Measurements from ENCODE around the gene TMEM131L. TPM values are rescaled to one million over a fixed set of nuclear protein-coding genes. Genes with fewer than 3 reads are reported as not detected.

The TMEM131L gene
- total and polyA plus RNA-seq, 12 donors, result 2.5 to 11.7 (median 4.8) TPM

DNA sequence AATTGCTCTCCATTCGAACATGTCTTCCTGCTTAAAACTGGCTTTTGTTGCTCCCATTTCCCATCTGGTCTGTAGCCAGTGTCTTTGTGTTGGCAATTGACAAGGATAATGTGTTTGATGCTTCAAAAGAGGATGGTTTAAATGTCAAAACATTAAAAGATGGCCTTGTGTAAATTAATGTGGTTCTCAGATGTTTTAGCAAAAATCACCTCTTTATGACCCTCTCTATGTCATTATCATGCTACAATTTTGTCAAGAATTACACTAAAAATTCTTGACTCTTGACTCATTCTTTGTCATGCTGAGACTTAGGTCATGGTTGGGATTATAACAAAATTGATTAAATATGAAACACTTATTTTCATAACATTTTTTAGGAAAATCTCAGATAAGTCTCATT lies 47.4 kb downstream of the TMEM131L start:
- Histone ChIP-seq H3K27ac (no peak overlapping the region), H3K4me3 (no peak overlapping the region), H3K27me3 (no peaks in the 10 kb centered on the region), H3K36me3 (replicated peaks in 1 of 2) (no peaks in the 10 kb centered on the region), H3K9me3 (replicated peaks in 1 of 3) (no peaks in the 10 kb centered on the region), H3K4me1 (replicated peaks in 1 of 2) (peaks cover 4 to 5% of the 10 kb centered on the region in 2 donors)
- no peak for TF ChIP-seq POLR2A (IDR thresholded peaks at IDR 0.05)
- TF ChIP-seq, protein P1, sequence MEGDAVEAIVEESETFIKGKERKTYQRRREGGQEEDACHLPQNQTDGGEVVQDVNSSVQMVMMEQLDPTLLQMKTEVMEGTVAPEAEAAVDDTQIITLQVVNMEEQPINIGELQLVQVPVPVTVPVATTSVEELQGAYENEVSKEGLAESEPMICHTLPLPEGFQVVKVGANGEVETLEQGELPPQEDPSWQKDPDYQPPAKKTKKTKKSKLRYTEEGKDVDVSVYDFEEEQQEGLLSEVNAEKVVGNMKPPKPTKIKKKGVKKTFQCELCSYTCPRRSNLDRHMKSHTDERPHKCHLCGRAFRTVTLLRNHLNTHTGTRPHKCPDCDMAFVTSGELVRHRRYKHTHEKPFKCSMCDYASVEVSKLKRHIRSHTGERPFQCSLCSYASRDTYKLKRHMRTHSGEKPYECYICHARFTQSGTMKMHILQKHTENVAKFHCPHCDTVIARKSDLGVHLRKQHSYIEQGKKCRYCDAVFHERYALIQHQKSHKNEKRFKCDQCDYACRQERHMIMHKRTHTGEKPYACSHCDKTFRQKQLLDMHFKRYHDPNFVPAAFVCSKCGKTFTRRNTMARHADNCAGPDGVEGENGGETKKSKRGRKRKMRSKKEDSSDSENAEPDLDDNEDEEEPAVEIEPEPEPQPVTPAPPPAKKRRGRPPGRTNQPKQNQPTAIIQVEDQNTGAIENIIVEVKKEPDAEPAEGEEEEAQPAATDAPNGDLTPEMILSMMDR (IDR thresholded peaks at IDR 0.05), result no peak
- 24 to 42% (median 31%) methylated on average over 1 of the region's 1 CpG for WGBS, 4 donors
- DNase-seq, result no peak
- intact Hi-C loops (cut with DNase I), result no loop called here

DNA sequence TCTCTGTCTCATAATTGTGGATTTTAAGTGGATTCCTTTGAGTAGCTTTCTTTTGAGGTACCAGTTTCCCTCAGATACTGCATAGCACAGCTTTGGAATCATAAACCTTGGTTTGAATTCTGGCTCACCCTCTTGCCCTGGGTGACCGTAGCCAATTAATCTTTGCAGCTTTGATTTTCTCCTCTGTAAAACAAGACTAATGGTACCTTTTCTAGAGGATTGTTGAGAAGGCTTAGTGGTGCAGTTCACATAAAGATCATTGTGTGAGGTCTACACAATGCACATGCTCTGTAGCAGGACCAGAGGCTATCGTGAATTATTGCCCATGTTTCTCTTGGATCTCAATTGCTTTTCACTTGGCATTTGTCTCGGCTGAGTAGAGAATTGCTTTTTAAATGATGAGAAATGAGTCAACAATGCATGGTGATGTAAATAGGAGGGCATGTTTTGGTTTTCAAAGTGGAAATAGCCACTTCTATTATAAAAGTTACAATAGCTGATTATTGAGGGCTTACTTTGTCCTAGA lies 47.9 kb downstream of the TMEM131L start:
- no peak for TF ChIP-seq POLR2A (IDR thresholded peaks at IDR 0.05)
- TF ChIP-seq, protein P1 (IDR thresholded peaks at IDR 0.05), result no peak
- 44 to 59% (median 55%) methylated on average over 3 of the region's 3 CpGs for WGBS, 4 donors
- no peak for DNase-seq
- H3K36me3 ChIP-seq (replicated peaks in 1 of 2), result no peaks in the 10 kb centered on the region
- peaks cover 4 to 5% of the 10 kb centered on the region in 2 donors for H3K4me1 ChIP-seq (replicated peaks in 1 of 2)
- H3K27me3 ChIP-seq, result no peaks in the 10 kb centered on the region
- no peak overlapping the region for H3K4me3 ChIP-seq
- H3K27ac ChIP-seq, result peak overlapping the region in 1 of 5 donors; percentile 8
- H3K9me3 ChIP-seq (replicated peaks in 1 of 3), result no peaks in the 10 kb centered on the region
- intact Hi-C loops (cut with DNase I), result no loop called here

DNA sequence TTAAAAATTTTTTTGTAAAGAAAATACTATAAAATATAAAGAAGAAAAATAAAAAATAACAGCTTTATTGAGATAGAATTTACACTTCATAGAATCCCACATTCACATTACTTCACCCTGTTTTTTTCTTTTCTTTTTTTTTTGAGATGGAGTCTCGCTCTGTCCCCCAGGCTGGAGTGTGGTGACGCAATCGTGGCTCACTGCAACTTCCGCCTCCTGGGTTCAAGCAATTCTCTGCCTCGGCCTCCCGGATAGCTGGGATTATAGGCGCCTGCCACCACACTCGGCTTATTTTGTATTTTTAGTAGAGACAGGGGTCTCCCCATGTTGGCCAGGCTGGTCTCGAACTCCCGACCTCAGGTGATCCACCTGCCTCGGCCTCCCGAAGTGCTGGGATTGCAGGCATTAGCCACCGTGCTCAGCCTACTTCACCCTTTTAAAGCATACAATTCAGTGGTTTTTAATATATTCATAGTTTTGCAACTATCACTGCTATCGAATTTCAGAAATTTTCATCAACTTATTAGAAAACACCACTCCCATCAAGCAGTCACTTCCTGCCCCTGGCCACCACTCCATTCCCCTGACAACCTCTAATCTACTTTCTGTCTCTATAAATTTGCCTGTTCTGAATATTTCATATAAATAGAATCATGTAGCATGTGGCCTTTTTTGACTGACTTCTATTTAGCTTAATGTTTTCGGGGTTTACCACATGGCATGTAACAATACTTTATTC lies 48.7 kb downstream of the TMEM131L start:
- H3K9me3 ChIP-seq (replicated peaks in 1 of 3), result no peaks in the 10 kb centered on the region
- TF ChIP-seq, protein P1 (IDR thresholded peaks at IDR 0.05), result no peak
- H3K36me3 ChIP-seq (replicated peaks in 1 of 2), result no peaks in the 10 kb centered on the region
- DNase-seq, result no peak
- no peak overlapping the region for H3K27ac ChIP-seq
- H3K4me1 ChIP-seq (replicated peaks in 1 of 2), result peaks cover 4 to 5% of the 10 kb centered on the region in 2 donors
- intact Hi-C loops (cut with DNase I), result no loop called here
- no peaks in the 10 kb centered on the region for H3K27me3 ChIP-seq
- 83 to 94% (median 92%) methylated on average over 15 of the region's 15 CpGs for WGBS, 4 donors
- H3K4me3 ChIP-seq, result no peak overlapping the region

DNA sequence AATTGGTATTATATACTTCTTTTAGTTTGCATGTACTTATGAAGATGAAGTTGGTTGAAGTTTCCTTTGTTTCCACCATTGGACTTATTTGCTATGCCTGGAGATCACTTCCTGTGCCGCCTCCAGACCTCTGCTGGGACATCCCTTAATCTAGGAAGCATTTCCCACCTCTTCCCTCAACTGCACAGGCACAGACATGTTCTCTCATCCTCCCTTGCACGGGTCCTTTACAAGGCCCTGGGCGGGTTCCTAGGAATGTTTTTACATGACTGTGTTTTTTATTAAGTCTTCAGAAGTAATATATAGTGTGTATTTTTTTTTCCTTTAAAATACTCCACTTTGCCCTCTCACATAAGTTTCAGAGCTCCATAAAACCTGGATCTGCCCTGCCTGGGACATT lies 51.0 kb downstream of the TMEM131L start:
- no peak for TF ChIP-seq POLR2A (IDR thresholded peaks at IDR 0.05)
- TF ChIP-seq, protein P1 (IDR thresholded peaks at IDR 0.05), result no peak
- H3K36me3 ChIP-seq (replicated peaks in 1 of 2), result no peaks in the 10 kb centered on the region
- intact Hi-C loops (cut with DNase I), result no loop called here
- H3K9me3 ChIP-seq (replicated peaks in 1 of 3), result no peaks in the 10 kb centered on the region
- H3K27ac ChIP-seq, result no peak overlapping the region
- no peak for DNase-seq
- H3K4me3 ChIP-seq, result no peak overlapping the region
- WGBS, 4 donors, result 93 to 97% (median 97%) methylated on average over 3 of the region's 3 CpGs
- H3K4me1 ChIP-seq (replicated peaks in 1 of 2), result peaks cover 4 to 5% of the 10 kb centered on the region in 2 donors
- no peaks in the 10 kb centered on the region for H3K27me3 ChIP-seq

Measured in adrenal gland (tissue), 12 donors.